Gastroesophageal sphincter (tissue), 3 donors: ENCODE data around the gene MRPL39.
"Not testable (repeated sequence)": the region's sequence is repeated elsewhere in the genome, so short reads cannot be mapped to it uniquely, and the experiment has no call there.

Experiments used
- CTCF ChIP-seq, 4 experiments: fragments of 200-600 bp in 2 of 4; fragments of 450-650 bp in 2 of 4; sonication (generic) in 1 of 4; IDR thresholded peaks; one replicate each; pipeline ENCODE4 v1.5.1; 2017 to 2019; ENCODE audit warnings: antibody characterized with exemption in 4 of 4, mild to moderate bottlenecking in 2 of 4, moderate library complexity in 2 of 4
- EP300 ChIP-seq: sonication (generic); formaldehyde crosslinking; IDR thresholded peaks from one replicate; pipeline ENCODE4 v1.6.1; 2017; ENCODE audit warnings: antibody characterized with exemption, mild to moderate bottlenecking
- POLR2A ChIP-seq, 2 donors: fragments of 450-650 bp; IDR thresholded peaks; one replicate each; pipeline ENCODE4 v1.6.1; 2017; ENCODE audit warnings: antibody characterized with exemption in 2 of 2, mild to moderate bottlenecking in 2 of 2, moderate library complexity in 1 of 2
- POLR2AphosphoS5 ChIP-seq: sonication (generic); formaldehyde crosslinking; IDR thresholded peaks from one replicate; pipeline ENCODE4 v1.6.1; 2017; ENCODE audit warnings: antibody characterized with exemption

- TF ChIP-seq CTCF (IDR thresholded peaks at IDR 0.05); POLR2A (IDR thresholded peaks at IDR 0.05); EP300; POLR2AphosphoS5: not testable (repeated sequence)
These were observed 18.7 kb upstream of the MRPL39 start for GRCh38 chr21:25625776-25626555.
